Mucosa of descending colon (tissue), 3 donors: ENCODE data around the gene RNF40. TPM values are rescaled to one million over a fixed set of nuclear protein-coding genes. Genes with fewer than 3 reads are reported as not detected.

ENCODE experiments used
- ATAC-seq: fragments of 200-7000 bp; cut with Tn5 transposase; one replicate; pipeline ENCODE4 v1.9.1; 2020; ENCODE audit warnings: mild to moderate bottlenecking, moderate library complexity
- DNase-seq, 3 donors: peaks; one replicate each; pipeline ENCODE4 v3.0.0-alpha.2; 2020
- H3K36me3 ChIP-seq: fragments of 200-600 bp; one replicate; pipeline ENCODE4 v1.8.0; 2021; ENCODE audit warnings: low read depth, mild to moderate bottlenecking
- H3K4me1 ChIP-seq: fragments of 200-600 bp; one replicate; pipeline ENCODE4 v1.8.0; 2021; ENCODE audit warnings: low read depth, mild to moderate bottlenecking
- H3K4me3 ChIP-seq: fragments of 200-600 bp; one replicate; pipeline ENCODE4 v1.8.0; 2021; ENCODE audit warnings: mild to moderate bottlenecking
- H3K9me3 ChIP-seq: fragments of 200-600 bp; one replicate; pipeline ENCODE4 v1.8.0; 2021; ENCODE audit warnings: mild to moderate bottlenecking
- CTCF ChIP-seq: fragments of 200-600 bp; IDR thresholded peaks from one replicate; pipeline ENCODE4 v1.8.0; 2022; ENCODE audit warnings: antibody characterized with exemption, mild to moderate bottlenecking
- intact Hi-C, 2 donors: fragments of 100-400 bp; cut with DNase I in 1 of 2; cut with micrococcal nuclease in 1 of 2; formaldehyde crosslinking; loops; one replicate each; pipeline versions ENCODE4 v1.11.0 to v1.11.1; 2022; cut with DNase I, micrococcal nuclease
- total RNA-seq, 3 donors: library from RNA; stranded (reverse); fragmentation: NEBNext Ultra II Directional in 2 of 3; extraction: Animal tissue kit (Norgen Biotek cat#: 25700) in 2 of 3; gene quantifications; one replicate each; pipeline versions ENCODE4 v1.2.1 to v1.2.4, GENCODE V29; 2021 to 2023
- donor health status: DM: no; HTN: no; CAD: no; lungs with moderate emphysema.
- donor health status: DM: no; HTN: no; CAD: no.
- donor health status: DM: no; HTN: yes; CAD: no.

RNF40 gene
- total RNA-seq, 3 donors from 2014 or later = 87.6 to 110 (median 96.3) TPM

- H3K4me1 ChIP-seq = peaks cover 10% of the 10 kb centered on the region
- DNase-seq (no peak), ATAC-seq (no peak)
- no peaks in the 10 kb centered on the region for H3K9me3 ChIP-seq
- H3K4me3 ChIP-seq = no peak overlapping the region
- intact Hi-C loops = no loop called here
- no peak for TF ChIP-seq CTCF
- no peaks in the 10 kb centered on the region for H3K36me3 ChIP-seq
These were observed 21.4 kb downstream of the RNF40 start for GRCh38 chr16:30783280-30784109.

GRCh38 chr16:30784215-30784614 is 22.1 kb downstream of the RNF40 start:
- Histone ChIP-seq H3K4me3 (no peak overlapping the region), H3K36me3 (no peaks in the 10 kb centered on the region), H3K4me1 (peaks cover 10% of the 10 kb centered on the region), H3K9me3 (no peaks in the 10 kb centered on the region)
- ATAC-seq = no peak
- no peak for TF ChIP-seq CTCF
- DNase-seq = no peak
- intact Hi-C loops = no loop called here

- intact Hi-C loops = no loop called here
- Histone ChIP-seq H3K36me3 (no peaks in the 10 kb centered on the region), H3K4me3 (no peak overlapping the region), H3K9me3 (no peaks in the 10 kb centered on the region), H3K4me1 (peaks cover 10% of the 10 kb centered on the region)
- DNase-seq (no peak), ATAC-seq (no peak)
- no peak for TF ChIP-seq CTCF
These were observed 23.3 kb downstream of the RNF40 start for GRCh38 chr16:30785126-30786106.

GRCh38 chr16:30786115-30786935 is 24.2 kb downstream of the RNF40 start:
- Histone ChIP-seq H3K4me1 (peaks cover 10% of the 10 kb centered on the region), H3K9me3 (no peaks in the 10 kb centered on the region), H3K36me3 (no peaks in the 10 kb centered on the region), H3K4me3 (peak overlapping the region; percentile 74)
- ATAC-seq = peak; percentile 75
- peak in 2 of 3 donors; percentile 46 to 62 for DNase-seq
- intact Hi-C loops = no loop called here
- TF ChIP-seq CTCF = no peak
